Endothelial cell of coronary artery (primary cell): ENCODE data around the gene SYT1. TPM values are rescaled to one million over a fixed set of nuclear protein-coding genes. Genes with fewer than 3 reads are reported as not detected.

Experiments used
- total RNA-seq: library from RNA; depleted of rRNA; stranded (reverse); fragments of >200 nt; gene quantifications from 2 replicates; pipeline ENCODE4 v1.2.3, GENCODE V29; 2014

Gene SYT1
- 1.7 TPM in 2 replicates for total RNA-seq

GRCh38 chr12:78864403-78864869 is at the start of gene SYT1:
Gene SYT1 (plus strand): TSS chr12:78864774.

